Islet precursor cell (in vitro differentiated cells): ENCODE measurements around the gene SMIM1.

ENCODE experiments used
- DNase-seq: peaks from one replicate; pipeline ENCODE4 v3.0.0-alpha.2; 2018

SMIM1 gene, protein sequence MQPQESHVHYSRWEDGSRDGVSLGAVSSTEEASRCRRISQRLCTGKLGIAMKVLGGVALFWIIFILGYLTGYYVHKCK

DNA sequence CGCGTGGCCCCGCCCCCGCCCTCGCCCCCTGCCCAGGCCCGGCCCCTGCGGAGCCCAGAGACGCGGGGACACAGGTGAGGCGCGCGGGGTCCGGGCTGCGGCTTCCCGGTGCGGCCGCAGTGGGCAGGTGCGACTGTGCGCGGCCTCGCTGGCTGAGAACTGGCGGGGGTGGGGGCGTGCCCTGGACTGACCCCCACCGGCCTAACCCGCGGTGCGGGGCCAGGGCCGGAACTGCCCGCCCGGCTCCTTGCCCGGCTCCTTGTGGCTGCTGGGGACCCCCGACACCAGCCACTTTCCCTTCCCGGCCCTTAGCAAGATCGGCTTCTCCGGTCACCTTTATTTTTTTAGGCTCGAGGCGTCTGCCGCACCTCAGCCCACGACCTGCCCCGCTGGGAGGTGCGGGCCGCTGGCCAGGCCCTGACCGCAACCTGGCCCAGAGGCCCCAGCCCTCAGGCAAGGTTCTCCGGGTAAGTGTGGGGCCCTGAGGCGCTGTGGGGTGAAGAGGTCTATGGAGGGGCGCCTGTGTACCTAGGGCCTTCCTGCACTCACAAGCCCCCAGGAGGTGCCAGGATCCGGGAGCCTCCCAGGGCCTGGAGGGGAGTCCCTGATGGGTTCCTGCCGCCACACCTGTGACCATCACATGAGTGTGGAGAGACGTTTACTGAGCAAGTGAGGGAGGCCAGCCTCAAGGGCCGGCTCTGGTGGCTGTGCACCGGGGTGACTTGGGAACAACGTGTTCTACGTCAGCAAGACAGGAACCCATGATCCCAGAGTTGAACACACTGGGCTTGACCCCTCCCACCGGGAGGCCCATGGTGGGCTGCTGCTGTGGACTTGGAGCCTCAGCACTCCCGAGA is at the start of gene SMIM1:
Gene SMIM1 (plus strand): TSS at position 35 of the 857 bp plus-strand sequence. CDS start 2,625 bp downstream, outside the sequence.
- no peak for DNase-seq

DNA sequence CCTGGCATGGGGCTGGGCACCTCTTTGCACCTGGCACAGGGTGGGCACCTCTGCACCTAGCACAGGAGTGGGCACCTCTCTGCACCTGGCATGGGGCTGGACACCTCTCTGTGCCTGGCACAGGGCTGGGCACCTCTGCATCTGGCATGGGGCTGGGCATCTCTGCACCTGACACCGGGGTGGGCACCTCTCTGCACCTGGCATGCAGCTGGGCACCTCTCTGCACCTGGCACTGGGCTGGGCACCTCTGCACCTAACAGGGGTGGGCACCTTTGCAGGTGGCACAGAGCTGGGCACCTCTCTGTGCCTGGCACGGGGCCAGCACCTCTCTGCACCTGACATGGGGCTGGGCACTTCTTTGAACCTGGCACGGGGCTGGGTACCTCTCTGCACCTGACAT is 49.7 kb upstream of the SMIM1 start:
- DNase-seq: no peak

DNA sequence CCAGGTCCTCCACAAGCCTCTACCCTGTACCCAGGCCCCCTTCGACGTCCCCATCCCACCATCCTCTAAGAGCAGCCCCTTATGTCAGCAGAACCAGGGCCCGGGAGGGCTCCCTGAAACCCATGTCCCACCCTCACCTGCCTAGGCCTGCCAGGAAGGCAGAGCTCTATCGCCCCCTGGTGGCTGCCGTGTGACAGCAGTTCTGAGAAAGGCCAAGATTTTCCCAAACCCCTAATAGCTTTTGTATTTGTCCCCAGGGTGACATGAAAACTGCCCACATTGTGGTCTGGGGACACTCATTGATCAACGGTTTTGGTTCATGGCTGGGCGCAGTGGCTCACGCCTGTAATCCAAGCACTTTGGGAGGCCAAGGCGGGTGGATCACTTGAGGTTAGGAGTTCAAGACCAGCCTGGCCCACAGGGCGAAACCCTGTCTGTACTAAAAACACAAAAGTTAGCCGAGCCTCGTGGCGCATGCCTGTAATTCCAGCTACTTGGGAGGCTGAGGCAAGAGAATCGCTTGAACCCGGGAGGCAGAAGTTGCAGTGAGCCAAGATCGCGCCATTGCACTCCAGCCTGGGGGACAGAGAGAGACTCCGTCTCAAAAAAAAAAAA is 48.0 kb upstream of the SMIM1 start:
- peak; percentile 82 for DNase-seq

DNA sequence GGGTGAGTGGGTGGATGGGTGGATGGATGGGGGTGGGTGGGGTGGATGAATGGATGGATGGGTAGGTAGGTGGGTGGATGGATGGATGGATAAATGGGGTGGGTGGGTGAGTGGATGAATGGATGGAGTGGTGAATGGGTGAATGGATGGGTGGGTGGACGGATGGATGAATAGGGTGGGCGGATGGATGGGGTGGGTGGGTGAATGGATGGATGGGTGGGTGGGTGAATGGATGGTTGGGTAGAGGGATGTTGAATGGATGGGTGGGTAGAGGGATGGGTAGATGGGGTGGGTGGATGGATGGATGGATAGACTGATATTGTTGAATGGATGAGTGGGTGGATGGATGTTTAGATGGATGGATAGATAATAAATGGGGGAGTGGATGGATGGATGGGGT is 47.2 kb upstream of the SMIM1 start:
- DNase-seq: no peak

DNA sequence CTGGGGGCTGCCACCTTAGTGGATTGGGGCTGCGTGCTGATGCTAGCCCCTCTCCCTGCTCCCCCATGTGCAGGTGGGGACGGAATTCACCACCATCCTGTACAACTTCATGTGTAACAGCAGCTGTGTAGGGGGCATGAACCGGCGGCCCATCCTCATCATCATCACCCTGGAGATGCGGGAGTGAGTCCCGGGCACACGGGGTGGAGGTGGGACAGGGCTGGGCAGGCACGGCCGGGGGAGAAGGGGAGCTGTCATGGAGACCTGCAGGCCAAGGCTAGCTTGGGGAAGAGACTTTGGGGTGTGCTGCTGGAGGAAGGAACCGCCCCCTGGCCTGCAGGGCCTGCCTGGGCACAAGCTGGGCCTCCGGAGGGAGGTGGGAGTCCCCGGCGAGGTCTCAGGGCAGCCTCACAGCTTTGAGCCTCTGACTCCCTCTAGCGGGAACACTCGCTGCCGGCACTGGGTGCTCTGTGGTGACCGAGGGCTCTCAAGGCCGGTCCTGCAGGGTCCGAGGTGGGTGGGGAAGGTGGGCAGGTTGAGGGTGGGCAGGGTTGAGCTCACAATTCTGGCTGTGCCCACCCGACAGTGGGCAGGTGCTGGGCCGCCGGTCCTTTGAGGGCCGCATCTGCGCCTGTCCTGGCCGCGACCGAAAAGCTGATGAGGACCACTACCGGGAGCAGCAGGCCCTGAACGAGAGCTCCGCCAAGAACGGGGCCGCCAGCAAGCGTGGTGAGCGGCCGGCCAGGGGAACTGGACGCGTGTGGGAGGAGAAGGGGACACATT is 45.3 kb upstream of the SMIM1 start:
- DNase-seq: peak; percentile 77

DNA sequence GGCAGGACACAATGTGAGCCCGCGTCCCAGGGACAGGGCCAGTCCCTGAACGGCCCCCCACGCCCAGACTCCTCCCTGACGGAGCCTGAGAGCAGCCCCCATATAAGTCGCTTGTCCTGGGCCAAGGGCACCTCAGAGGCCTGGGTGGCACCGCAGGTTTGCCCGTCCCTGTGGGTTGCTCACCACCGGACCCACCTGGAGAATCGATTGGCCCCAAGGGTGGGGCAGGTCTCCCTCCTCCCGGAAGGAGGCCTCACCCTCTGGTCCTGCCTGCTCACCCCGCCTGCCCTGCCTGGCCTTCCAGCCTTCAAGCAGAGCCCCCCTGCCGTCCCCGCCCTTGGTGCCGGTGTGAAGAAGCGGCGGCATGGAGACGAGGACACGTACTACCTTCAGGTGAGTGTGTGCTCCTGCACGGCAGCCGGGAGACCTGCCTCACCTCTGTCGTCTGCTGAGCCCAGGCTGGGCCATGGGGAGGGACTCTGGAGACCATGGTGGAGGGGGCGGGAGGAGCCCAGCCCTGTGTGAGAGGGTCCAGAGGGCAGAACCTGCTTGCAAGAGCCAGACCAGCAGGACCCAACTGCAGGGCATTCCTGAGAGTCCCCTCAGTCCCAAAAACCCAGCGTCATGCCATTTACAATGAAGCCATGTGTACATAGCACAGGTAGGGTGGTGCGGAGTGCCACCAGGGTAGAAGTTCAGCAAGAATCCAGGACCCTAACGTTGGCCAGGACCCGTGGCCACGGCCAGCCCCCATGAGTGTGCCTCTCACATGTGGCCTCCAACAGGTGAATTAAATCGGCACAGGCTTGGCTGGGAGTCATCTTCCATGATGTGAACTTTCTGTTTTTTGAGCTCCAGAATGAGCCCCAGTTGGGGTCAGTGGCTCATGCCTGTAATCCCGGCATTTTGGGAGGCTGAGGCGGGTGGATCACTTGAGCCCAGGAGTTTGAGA is 44.4 kb upstream of the SMIM1 start:
- DNase-seq: no peak

DNA sequence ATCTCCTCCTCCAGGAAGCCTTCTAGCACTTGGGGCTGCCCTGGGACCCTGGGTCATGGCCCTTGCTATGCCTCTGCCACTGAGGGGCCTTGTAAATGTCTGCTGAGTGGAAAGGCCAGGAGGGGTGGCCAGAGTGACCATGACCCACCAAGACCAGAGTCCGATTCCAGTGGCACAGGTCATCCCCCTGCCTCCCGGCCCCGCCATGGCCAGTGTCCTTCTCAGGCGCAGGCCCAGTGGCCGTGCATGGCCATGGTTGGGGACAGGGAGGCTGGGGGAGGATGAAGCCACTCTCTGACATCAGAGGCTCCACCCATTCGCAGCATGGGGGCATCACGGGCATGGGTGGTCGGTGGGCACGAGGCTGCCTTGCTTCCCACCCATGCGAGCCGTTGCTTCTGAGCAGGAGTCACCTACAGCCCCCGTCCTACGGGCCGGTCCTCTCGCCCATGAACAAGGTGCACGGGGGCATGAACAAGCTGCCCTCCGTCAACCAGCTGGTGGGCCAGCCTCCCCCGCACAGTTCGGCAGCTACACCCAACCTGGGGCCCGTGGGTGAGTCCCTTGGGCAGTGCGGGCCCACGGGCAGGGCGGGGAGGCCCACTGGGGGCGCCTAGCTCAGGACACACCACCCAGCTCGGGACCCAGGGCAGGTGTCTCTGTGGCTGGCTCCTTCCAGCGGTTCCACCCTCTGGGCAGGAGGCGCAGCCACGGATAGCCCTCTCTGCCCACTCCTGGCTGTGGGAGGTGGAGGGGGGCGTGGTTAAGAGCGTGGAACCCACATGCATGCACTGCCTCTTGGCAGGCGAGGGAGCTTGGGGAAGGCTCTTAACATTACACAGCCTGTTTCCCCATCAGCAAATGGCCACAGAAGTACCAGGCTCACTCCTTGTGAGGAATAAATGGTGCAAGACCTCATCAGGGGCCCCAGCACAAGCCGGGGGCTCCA is 42.7 kb upstream of the SMIM1 start:
- no peak for DNase-seq

DNA sequence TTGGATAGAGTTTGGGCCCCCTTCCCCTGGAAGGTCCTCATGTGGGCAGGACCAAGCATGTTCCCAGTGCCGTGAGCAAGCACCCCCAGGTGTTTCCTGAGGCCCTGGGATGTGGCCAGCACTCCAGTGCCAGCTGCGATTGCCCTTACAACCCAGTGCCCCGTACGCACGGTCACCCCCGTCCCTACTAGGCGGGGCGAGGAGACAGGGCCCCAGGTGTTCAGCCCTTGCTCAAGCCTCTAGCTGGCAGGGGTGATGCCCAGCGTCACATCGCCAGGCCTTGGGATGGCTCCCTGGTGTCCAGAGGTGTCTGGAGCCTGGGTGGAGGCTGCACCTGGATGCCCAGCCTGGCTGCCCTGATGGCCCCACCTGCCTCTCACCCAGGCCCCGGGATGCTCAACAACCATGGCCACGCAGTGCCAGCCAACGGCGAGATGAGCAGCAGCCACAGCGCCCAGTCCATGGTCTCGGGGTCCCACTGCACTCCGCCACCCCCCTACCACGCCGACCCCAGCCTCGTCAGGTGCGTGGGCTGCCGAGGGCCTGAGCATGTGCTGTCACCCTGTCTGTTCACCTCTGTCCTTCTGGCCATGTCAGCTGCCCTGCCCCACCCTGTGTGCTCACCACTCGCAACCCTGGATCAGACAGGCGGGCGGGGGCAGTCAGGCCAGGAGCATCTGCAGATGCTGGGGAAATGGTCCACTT is 41.9 kb upstream of the SMIM1 start:
- DNase-seq: no peak

DNA sequence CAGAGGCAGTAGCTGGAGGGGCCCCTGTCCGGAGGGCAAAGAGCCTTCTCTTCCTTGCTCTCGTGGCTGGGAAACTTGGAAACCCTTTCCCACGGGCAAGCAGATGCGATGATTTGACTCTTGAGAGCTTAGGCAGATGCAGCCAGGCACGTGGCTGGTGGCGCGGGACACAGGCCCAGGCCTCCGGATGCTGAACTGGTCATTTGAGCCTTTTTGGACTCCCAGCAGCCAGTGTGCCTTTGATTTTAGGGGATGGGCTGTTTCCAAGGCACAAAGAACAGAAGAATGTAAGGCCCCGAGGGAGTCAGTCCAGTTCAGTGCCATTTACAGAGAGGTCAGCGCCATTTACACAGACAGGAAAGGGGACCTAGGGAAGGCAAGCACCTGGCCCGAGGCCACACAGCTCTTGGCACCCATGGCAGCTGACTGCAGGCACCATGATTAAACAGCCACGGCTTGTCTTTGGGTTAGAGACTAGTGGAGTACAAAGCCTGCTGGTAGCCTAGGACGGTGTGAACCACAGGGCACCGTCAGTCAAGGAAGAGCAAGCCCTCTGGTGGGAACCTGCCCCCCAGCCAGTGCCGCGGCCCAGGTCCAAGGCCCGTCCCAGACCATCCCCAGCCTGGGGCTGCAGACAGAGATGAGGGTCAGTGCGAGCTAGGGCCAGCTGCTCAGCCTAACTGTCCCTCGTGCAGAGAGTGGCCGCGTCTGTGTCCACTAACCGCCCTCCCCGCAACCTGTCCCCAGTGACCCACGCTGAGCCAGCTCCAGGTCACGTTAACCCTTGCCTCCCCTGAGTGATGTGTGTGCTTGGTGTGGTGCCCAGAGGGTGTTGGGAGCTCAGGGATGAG is 40.7 kb upstream of the SMIM1 start:
- no peak for DNase-seq

DNA sequence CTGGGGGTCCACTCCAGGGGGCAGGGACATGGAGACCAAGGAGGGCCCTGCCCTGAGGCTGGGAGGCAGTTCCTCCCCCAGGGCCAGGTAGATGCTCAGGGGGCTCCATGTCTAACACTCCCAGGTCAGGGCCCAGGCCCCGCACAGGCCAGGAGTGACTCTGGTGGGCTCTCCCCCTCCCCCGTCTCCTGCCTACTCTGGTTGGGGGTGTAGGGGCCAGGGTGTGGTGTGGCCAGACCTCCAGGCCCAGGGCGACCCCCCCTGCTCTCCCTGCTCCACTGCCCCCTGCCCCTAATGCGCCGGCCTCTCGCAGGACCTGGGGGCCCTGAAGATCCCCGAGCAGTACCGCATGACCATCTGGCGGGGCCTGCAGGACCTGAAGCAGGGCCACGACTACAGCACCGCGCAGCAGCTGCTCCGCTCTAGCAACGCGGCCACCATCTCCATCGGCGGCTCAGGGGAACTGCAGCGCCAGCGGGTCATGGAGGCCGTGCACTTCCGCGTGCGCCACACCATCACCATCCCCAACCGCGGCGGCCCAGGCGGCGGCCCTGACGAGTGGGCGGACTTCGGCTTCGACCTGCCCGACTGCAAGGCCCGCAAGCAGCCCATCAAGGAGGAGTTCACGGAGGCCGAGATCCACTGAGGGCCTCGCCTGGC is 40.0 kb upstream of the SMIM1 start:
- DNase-seq: no peak

DNA sequence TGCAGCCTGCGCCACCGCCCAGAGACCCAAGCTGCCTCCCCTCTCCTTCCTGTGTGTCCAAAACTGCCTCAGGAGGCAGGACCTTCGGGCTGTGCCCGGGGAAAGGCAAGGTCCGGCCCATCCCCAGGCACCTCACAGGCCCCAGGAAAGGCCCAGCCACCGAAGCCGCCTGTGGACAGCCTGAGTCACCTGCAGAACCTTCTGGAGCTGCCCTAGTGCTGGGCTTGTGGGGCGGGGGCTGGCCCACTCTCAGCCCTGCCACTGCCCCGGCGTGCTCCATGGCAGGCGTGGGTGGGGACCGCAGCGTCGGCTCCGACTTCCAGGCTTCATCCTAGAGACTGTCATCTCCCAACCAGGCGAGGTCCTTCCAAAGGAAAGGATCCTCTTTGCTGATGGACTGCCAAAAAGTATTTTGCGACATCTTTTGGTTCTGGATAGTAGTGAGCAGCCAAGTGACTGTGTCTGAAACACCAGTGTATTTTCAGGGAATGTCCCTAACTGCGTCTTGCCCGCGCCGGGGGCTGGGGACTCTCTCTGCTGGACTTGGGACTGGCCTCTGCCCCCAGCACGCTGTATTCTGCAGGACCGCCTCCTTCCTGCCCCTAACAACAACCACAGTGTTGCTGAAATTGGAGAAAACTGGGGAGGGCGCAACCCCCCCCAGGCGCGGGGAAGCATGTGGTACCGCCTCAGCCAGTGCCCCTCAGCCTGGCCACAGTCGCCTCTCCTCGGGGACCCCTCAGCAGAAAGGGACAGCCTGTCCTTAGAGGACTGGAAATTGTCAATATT is 39.3 kb upstream of the SMIM1 start:
- DNase-seq: no peak

DNA sequence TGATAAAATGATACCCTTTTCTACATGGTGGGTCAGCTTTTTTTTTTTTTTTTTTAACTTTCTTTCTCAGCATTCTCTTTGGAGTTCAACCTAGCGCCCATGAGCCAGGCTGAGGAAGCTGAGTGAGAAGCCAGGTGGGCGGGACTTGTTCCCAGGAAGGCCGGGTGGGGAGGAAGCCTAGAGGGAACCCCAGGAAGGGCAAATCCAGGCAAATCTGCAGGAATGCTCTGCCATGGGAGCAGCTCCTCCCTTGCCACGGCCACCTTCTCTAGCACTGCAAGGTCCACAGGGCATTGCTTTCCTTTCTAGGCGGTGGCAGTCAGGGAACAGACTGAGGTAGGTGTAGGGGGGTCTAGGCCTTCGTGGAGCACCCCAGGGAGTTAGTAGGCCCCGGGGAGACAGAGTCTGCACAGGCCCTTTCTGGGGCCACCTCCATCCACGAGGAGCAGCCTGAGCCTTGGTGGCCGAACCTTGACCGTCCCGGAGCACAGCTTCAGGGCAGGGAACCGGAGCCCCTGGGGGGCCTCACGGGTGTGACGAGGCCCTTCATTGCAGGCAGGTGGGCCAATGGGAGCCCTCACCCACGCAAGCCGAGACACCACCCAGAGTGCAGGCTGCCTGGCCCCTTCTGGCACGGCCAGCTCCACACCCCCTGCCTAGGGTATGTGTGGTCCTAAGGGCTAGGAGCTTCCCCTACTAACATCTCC is 38.5 kb upstream of the SMIM1 start:
- DNase-seq: no peak

DNA sequence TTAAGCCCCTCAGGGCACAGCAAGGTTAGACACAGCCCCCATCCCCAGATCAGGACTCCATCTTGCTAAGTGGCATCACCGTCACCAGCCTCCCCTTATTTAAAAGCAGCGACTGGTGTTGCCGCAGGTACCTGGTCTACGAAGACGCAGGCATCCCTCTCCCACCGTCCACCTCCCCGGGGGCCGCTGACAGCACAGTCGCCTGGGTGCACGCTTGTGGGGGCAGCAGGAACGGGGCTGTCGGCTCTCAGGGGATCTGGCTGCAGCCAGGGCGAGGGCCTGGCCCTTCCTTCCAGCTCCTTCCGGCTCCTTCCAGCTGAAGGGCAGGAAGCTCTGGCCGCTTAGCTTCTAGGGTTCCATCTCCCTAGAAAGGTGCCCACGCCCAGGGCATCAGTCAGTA is 37.9 kb upstream of the SMIM1 start:
- DNase-seq: no peak

DNA sequence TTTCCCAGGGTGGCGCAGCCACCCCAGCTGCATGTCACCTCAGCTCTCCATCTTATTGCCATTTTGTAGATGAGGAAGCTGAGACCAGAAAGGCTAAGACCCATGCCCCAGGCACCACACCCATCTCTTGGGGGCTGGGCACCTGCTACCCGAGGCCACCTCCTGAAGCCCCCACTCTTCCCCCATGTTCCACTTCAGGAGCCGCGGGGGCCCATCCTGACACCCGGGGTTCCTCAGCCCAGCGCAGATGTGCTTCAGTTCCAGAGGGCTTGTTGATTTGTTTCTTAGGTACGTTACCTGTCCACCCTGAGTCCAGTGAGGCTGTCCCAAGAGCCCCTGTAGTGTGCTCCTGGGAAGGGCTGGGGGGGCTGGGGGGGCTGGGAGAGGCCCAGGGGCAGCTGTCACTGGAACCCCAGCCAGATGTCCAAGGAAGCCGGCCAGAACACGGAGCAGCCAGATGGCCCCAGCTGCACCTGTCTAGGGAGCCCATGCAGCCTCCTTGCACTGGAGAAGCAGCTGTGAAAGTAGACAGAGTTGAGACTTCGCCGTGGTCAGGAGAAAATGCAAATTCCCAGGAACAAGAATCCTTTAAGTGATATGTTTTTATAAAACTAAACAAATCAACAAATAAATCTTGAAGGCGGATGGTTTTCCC is 37.4 kb upstream of the SMIM1 start:
- DNase-seq: no peak

DNA sequence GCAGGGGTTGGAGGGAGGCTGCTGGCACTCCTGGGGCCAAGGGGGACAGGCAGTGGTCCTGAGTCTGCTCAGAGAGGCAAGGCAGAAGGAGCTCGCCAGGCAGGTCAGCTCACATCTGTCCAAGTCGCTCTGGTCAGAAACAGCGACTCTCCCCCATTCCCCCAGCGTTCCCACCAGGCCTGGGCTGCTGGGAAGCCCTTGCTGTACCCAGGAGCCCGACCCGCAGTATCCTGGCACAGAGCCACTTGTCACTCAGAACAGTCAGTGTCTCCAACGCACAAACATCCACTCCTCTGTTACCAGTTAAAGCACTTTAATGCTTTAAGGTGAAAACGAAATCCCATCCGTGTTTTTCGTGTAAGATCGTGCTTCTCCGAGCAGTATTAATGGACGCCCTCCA is 36.9 kb upstream of the SMIM1 start:
- no peak for DNase-seq

DNA sequence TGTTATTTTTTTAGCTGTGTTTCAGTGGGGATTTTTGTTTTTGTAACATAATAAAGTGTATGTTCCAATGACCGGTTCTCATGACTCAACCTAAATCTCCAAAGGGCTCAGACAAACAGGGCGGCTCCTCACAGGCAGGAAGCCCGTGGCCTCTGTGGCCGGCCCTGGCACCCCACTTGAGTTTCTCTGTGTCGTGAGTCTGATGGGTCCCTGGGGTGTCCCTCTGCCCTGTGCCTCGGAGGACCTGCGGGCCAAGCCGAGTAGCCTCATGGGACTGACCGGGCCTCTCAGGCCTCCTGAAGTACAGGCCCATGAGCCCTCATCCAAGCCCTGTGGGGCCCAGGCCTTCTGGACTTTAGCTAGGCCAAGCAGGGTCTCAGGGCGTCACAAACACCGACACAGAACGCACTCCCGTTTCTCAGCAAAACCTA is 36.4 kb upstream of the SMIM1 start:
- no peak for DNase-seq

DNA sequence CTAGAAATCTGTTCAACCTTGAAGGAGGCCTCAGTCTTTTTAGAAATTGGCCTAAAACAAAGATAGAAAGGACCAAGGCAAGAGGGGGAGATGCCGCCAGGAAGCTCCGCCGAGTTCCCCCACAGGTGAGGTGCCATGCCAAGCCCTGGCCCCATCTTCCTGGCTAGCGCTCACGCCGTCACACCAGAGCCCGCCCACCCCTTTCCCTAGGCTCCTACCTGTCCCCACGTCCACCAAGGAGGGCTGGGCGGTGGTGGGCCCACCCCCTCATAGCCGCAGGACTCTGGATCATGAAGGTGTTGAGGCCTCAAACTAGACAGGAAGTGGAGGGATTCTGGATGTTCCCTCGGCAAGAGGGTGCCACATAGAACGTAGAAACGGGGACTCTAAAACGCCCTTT is 35.8 kb upstream of the SMIM1 start:
- no peak for DNase-seq
